ENCODE measurements around the gene PLCL2. TPM values are rescaled to one million over a fixed set of nuclear protein-coding genes. Genes with fewer than 3 reads are reported as not detected.

PLCL2 gene
- total RNA-seq, 1 donor from 2014 or later = 1.2 TPM

GRCh38 chr3:16888785-16889607 is 4.2 kb downstream of the PLCL2 start:
- no peak for DNase-seq (ENCODE audit: low read depth)

- no peak for DNase-seq (ENCODE audit: low read depth)
Observed at GRCh38 chr3:16890597-16891333, 6.0 kb downstream of the PLCL2 start.

- DNase-seq (ENCODE audit: low read depth) = no peak
Observed at GRCh38 chr3:16893618-16894200, 9.0 kb downstream of the PLCL2 start.

GRCh38 chr3:16896094-16896627 is 11.4 kb downstream of the PLCL2 start:
- DNase-seq (ENCODE audit: low read depth) = no peak

- DNase-seq (ENCODE audit: low read depth) = no peak
Observed at GRCh38 chr3:16896820-16897219, 12.1 kb downstream of the PLCL2 start.

- no peak for DNase-seq (ENCODE audit: low read depth)
Observed at GRCh38 chr3:16897254-16897926, 12.6 kb downstream of the PLCL2 start.

- no peak for DNase-seq (ENCODE audit: low read depth)
Observed at GRCh38 chr3:16898595-16899395, 14.0 kb downstream of the PLCL2 start.

- DNase-seq (ENCODE audit: low read depth) = no peak
Observed at GRCh38 chr3:16899919-16900318, 15.2 kb downstream of the PLCL2 start.

GRCh38 chr3:16900779-16901440 is 16.2 kb downstream of the PLCL2 start:
- no peak for DNase-seq (ENCODE audit: low read depth)

GRCh38 chr3:16904423-16905417 is 20.0 kb downstream of the PLCL2 start:
- no peak for DNase-seq (ENCODE audit: low read depth)

- DNase-seq (ENCODE audit: low read depth) = no peak
Observed at GRCh38 chr3:16905704-16906103, 20.9 kb downstream of the PLCL2 start.

- DNase-seq (ENCODE audit: low read depth) = peak; percentile 44
Observed at GRCh38 chr3:16906682-16907081, 21.9 kb downstream of the PLCL2 start.

- peak; percentile 9 for DNase-seq (ENCODE audit: low read depth)
Observed at GRCh38 chr3:16907243-16907642, 22.5 kb downstream of the PLCL2 start.

GRCh38 chr3:16908016-16908807 is 23.5 kb downstream of the PLCL2 start:
- DNase-seq (ENCODE audit: low read depth) = no peak

- no peak for DNase-seq (ENCODE audit: low read depth)
Observed at GRCh38 chr3:16908896-16909295, 24.1 kb downstream of the PLCL2 start.

GRCh38 chr3:16909802-16910201 is 25.0 kb downstream of the PLCL2 start:
- DNase-seq (ENCODE audit: low read depth) = no peak

GRCh38 chr3:16910207-16910606 is 25.5 kb downstream of the PLCL2 start:
- DNase-seq (ENCODE audit: low read depth) = no peak

- DNase-seq (ENCODE audit: low read depth) = no peak
Observed at GRCh38 chr3:16911916-16912315, 27.2 kb downstream of the PLCL2 start.
